ENCODE results near the gene PRDM10.
A peak's percentile ranks its signal among the peaks of the same experiment; 100 is the strongest.
"Not testable (repeated sequence)": the region's sequence is repeated elsewhere in the genome, so short reads cannot be mapped to it uniquely, and the experiment has no call there.

The PRDM10 gene

DNA sequence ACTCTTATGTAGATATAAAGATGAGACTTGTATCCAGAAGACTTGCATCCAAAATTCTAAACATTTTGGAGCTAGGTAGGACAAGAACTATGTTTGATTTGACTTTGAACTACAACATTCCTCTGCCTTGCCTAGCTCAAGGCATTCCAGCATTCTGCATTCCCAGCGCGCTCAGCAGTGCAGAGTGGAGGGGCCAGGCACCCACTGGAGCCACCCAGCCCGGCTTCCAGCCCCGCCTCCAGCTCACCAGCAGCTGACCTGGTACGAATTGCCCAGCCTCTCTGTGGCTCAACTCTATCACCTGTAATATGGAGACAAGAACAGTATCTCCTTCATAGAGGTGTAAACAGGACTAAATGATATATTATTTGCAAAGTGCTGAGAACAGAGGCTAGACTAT is 28.8 kb downstream of the PRDM10 start:
- no peak for DNase-seq

DNA sequence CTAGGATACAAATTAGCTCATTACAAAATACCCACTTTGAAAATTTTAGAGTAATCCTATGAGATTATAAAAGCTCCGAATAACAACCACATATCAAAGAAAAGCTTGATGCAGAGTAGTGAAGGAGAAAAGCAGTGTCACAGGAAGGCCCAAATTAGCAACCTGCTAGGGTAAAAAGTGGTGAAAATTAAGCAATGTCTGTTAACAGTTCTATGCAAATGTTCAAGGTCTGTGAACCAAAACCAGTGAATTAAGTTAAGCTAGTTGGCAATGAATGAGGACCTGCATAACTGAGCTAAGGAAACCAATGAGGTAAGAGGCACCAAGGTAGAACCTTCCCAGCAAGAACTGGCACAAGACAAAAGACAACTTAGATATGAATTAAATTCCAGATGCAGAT is 29.6 kb downstream of the PRDM10 start:
- no peak for DNase-seq

DNA sequence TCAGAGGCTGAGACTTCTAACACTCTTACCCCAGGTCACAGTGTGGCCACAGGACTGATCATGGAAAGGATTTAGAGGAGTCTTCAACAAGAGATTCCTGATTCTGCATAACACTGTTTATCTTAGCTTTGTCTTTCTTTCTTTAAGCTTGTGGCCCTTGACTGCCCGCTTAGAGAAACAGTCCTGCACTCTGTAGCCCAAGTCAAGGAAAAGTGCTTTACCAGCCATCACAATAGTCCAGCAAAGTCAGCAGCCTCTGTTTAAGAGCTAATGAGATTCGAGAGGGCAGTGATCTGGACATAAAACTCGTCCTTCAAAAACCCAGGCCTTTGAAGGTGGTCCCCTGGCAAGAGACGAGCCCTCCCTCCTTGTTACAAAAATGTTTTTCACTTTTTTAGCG is 30.0 kb downstream of the PRDM10 start:
- DNase-seq, result no peak

DNA sequence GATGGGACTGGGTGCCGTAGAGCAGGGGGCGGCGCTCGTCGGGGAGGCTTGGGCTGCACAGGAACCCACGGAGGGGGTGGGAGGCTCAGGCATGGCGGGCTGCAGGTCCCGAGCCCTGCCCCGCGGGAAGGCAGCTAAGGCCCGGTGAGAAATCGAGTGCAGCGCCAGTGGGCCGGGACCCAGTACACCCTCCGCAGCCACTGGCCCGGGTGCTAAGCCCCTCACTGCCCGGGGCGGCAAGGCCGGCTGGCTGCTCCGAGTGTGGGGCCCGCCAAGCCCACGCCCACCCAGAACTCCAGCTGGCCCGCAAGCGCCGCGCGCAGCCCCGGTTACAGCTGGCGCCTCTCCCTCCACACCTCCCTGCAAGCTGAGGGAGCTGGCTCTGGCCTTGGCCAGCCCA is 30.8 kb downstream of the PRDM10 start:
- not testable (repeated sequence) for DNase-seq

DNA sequence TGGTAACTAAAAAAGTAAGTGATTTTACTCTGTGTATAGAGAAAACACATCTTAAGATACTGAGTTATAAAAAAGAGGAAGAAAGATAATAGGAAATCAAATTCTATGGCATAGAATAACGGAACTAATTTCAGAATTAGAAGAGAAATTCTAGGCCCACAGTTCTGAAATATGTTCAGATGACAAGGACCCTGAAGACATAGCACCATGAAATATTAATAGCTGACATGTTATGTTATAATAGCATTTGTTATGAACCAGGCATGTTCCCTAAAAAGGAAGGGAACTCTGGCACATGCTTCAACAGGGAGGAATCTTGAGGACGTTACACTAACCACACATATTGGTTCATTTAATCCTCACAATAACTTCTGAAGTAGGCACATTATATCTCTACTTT is 32.7 kb downstream of the PRDM10 start:
- DNase-seq, result no peak

DNA sequence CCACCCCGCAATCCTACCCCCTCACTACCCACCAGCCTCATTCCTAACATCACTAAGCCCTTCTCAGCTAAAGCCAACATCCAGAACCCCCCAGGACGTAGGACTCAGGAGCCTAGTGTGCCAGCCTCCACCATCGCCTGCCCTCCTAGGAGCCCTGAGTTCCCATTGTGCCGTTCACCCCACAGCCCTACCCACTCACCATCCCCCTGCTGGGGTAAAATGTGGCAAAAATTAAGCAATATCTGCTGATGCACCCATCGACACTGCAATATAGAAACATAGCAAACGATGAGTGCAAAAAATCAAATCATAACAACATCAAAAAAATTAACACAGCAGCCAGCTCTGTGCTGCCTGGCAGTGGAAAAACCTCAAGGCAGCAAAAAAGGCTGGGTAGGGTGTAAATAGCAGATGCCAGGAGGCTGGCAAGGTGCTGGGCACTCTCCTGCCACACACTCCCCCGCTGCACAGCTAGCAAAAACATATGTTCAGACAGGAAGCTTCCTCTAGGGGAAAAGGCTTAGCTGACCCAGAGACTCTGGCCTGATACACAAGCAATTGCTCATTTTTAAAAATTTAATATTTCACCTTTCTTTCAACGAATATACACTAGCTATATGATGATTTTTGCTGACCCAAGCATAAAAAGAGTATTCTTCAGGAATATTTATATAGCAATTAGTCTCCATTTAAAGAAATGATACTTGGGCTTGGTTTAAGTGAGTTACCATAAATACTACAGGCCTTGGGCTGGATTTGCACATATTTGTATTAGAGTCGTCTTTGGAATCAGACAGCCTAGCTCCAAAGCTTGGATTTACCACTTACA is 33.8 kb downstream of the PRDM10 start:
- no peak for DNase-seq

DNA sequence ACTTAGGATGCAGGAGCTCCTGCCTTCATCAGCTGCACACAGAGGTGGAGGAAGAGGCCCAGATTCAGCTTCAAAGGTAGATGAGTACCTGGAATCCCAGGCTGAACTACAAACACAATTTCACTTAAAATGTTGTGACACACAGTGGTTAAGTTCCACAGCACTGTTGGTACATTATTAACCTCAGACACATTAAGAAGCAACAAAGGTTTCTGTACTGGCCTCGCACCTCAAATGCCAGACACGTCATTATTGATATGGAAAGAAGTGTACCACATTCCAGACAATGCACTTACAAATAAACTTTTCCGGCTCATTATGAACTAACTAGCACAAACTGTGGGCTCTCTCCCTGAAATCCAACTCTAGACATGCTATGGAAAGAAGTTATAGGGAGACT is 34.6 kb downstream of the PRDM10 start:
- no peak for DNase-seq

DNA sequence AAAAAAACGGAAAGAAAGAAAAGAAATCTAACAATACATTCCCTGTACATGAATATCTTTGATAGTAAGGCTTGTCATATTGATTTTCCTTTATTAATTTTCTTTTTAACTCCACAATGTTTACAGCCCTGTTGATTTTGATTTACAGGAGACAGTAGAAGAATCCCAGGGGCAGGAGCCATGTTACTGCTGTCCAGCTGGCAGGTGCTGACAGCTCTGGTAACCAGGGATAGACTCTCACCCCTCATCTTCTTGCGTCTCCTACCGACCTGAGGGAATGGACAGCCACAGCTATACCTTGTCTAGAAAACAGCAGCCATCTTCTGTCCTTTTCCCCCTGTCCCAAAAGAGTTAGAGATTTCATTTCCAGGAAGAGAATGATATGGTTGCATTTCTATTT is 37.4 kb downstream of the PRDM10 start:
- DNase-seq, result no peak

DNA sequence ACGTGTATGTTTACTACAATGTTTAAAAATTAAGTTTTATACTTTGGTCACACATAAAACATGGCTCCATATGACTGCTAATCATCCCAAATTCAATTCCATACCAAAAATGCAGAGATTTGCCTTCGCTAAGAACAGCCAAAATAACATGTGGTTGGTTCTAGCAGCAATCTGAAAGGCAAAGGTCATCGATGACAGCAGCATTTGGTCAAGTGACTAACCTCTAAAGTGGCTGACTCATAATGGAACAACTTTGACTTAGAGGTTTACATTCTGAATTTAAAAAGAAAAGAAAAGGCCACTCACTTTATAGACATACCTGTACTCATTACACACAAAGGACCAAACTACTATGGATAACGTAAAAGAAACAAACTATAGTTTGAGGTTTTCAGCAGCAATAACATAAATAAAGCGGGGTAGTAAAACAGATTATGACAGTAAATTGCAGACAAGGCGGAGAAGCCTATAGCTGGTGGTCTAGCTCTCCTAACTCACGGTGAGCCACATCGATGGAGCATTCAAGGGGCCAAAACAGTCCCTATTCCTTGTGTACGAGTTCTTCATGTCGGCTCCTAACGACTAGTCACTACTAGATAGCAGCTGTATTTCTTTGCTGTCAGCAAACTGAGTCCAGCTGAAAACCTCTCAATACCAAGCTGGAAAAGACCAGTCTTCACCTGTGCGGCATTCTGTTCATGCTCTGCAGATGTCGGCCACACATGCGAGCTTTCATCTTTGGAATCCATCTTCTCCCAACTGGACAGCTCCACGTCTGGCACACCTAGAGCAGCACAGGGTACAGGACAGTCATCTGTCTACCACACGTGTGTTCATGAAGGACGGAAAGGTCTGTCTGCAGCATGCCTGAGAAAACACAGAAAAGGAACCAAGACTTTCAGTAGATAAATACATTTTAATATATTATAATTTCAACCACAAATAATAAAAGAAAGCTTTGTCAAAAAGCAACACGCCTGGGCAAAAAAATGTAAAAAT is 42.1 kb downstream of the PRDM10 start:
- DNase-seq, result peak; percentile 81

DNA sequence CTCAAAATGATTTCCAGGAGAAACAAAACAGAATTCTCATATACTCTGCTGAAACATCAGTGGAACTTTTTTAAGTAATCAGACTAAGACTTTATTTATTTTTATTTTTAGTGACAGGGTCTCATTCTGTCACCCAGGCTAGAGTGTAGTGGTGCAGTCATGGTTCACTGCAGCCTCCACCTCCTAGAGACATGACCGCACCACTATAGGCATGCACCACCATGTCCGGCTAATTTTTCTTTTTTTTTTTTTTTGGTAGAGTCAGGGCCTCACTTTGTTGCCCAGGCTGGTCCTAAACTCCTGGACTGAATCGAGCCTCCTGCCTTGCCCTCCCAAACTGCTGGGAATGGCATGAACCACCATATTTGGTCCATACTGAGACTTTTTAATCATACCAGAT is 42.9 kb downstream of the PRDM10 start:
- DNase-seq, result no peak

DNA sequence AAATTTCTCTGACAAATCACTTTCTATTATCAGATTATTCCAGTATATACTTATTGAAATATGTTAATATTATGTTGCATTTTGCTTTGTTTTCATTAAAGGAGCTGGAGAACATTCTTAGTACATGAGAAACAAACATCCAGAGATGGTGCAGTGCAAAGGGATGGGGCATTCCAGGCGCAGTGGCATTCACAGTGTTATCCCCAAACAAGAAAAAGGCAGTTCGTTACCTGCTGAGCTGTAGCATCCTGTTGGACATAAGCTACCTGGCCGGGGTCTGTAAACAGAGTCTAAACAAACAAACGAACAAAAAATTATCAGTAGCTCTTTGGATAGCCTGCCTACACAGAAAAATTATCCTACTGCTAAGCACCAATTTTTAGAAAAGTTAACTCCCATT is 47.4 kb downstream of the PRDM10 start:
- DNase-seq, result no peak

DNA sequence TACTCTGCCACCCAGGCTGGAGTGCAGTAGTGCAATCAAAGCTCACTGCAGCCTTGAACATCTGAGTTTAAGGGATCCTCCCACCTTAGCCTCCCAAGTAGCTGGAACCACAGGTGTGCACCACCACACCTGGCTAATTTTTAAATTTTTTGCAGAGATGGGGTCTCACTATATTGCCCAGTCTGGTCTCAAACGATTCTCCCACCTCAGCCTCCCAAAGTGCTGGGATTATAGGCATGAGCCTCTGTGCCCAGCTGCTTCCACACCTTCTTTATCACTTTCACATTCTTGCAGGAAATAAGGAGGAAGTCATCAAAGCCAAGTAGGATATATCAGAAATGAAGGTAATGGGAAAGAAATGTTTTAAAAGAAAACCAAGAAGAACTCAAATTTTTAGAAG is 47.9 kb downstream of the PRDM10 start:
- not testable (repeated sequence) for DNase-seq

DNA sequence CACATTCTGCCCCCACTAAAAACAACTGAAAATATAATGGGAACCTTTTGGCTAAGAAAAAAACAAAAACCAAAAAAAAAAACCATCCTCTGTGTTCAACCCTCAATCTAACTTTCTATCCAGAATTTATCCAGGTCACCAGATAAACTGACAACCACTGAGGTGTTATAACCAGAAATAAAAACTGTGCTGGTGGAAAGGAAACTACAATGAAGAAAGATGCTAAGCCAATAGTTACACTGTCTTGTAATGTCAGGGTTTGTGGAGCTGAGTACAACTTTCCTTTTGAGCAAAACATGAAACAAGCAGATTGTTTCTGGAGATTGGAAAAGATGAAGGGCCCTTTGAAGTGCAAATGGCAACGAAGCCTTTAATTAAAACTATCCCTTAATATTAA is 50.8 kb downstream of the PRDM10 start:
- DNase-seq, result no peak

DNA sequence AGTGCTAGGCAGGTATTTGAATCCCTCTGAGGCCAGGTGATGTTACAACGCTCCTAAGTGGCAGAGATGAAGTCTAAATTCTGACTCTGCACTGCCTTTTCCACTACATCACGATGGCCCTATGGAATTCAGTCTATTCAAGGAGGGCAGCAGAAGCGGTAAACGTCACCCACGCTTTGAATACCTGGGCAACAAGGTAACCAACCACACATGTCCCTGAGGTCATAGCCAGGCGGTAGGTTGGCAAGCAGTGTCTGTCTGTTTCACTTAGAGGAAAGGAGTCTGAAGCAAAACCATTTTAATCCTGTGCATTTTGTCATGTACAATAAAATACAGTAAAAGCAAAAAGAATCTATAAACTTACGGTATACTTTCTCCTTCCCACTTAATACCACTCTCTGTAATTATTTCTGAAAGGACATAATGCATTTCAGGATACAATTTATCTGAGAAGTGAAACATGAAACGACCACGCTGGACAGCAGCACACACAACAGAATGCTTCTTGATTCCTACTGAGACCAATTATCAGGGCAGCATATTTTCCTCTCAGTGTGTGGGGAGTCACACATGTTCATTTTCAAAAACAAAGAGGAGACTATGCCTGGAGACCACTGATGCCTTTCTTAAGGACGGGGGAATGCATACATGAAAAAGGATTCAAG is 51.3 kb downstream of the PRDM10 start:
- DNase-seq, result no peak

DNA sequence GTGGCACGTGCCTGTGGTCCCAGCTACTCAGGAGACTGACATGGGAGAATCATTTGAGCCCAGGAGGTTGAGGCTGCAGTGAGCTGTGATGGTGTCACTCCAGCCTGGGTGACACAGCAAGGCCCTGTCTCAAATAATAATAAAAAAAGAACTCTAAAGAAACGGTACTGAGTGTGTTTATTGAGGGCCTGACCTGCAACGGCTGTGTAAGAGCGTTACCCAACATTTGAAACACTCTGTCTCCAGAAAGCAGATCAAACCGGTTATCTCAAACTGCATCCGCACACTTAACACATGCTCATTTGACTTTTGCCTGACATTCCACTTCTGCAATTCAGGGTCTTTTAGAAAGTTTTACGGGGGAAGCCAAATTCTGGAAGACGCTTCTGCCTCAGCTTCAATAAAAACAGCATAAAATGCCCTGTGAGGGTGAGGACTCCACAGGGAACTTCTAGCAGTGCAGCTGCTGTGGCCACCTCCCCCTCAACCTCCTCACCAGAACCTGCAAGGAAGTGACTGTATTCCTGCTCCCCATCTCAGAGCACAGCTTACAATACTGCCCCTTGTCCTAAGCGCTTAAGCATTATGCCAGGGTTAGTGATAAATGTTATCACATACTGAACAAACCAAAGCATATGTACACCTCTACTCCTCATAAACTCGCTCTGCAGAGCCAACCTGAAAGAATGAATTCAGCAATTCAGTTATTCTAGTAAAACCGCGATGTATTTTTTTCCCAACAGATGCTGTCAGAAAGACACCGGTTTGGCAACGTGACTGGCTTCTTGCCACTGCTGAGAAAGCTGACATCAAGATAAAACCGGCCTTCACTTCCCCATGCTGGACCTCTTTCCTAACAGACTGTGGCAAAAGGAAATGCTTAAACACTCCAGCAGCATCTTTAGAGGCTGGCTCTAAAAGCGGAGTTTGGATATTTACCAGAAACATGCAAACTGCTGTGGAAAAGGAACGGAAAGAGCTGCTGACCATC is 52.2 kb downstream of the PRDM10 start:
- DNase-seq, result peak; percentile 66

DNA sequence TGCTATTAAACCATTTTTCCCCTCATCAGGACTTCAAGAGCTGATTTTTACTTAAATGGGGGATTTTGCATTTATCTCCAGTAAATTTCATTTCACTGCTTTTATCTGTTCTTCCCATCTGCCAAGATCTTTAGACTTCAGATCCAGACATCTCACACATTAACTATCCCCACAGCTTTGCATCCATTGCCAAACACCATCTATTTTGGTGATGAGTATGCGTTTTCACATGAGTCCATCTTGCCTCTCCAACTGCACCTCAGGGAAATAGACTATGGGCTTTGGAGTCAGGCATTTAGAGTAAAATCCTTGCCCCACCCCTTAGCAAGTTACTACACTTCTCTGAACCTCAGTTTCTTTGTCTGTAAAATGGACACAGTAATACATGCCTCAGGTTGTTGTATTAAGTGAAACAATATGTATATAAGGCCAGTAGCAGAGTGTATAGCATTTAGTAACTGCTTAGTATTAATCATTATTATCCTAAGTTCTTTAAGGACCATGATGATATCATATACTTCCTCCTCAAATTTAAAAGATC is 53.6 kb downstream of the PRDM10 start:
- DNase-seq, result no peak

DNA sequence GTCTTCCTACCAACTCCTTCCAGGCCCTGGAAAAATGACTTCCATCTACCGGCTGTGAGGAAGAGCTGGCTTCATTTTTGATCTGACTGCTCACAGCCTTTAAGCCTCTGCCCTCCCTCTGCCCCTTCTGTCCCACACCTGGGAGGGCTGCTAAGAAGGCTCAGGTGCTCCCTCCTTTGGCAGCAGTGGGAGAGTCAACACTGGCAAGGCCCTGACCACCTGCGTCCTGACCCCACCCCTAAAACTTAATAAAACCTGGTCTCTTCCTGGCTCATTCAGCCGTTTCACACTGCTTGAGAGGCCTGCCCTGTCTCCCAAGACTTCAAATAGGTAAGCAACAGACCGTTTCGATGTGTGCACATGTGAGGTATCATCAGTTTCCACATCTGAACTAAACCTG is 55.2 kb downstream of the PRDM10 start:
- no peak for DNase-seq

DNA sequence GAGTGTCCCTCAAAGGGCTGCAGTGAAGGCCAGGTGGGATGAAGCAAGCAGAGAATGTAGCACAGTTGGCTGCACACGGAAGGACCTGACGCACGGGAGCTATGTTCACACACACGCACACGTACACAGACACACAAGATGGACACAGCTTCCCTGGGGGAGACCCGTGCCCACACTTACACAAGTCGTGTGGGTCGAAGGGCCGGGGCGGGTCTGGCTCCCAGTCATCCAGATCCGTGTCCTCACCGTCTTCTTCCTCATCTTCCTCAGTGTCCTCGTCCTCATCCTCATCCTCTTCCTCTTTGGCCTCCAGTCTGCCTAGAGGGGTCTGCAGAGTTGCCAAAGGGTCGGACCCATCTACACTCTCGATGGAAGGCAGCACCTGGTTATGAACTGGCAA is 55.7 kb downstream of the PRDM10 start:
- DNase-seq, result no peak

DNA sequence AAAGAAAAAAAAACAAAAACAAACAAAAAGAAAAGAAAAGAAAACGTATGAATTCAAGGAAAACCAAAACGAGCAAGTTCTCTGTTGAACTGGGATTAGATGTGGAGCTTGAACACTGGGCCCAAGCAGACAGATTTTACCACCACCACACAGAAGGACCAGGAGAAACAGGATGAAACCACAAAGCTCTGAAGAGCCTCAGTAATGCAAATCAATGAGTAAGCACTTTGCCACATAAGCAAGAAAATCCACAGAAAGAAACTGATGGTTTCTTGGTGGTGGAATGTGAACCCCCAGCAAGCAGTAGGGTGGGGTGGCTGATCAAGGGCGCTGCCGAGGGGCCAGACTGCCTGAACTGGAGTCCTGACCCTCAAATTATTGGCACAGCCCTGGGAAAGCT is 56.4 kb downstream of the PRDM10 start:
- peak; percentile 45 for DNase-seq

DNA sequence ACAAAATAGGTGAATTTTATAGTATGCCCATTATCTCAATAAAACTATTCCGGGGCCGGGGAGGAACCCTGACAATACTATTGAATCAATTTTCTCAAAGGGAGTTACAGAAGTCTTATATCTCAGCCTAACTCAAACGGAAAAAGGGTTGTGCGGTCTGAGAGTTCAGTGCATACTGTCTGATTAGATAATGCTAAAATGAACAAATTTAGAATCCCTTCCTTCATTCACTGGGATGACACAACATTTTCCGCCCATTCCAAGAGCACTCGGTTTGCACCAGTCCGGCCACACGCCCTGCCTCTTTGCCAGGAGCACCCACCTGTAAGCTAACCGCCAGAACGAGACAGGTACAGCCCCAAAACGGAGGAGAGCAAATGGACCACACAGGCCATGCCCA is 57.3 kb downstream of the PRDM10 start:
- DNase-seq, result no peak

DNA sequence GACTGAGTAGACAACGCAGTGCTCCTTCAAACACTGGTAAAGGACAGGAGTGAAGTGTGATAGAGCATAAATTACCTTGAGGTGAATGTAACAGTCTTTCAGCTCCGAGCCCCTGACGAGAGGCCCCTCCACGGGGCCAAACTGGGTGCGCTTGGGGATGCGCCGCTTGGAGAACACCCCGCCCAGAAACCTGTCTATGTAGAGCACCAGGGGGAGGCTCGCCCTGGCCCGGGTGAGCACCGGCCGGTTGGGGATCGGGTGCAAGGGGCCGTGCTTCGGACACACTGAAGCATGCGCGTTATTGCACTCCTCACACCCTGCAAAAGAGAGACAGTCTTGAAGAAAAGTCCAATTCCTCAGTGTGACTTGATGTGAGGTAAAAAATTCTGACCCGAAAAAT is 57.9 kb downstream of the PRDM10 start:
- no peak for DNase-seq

DNA sequence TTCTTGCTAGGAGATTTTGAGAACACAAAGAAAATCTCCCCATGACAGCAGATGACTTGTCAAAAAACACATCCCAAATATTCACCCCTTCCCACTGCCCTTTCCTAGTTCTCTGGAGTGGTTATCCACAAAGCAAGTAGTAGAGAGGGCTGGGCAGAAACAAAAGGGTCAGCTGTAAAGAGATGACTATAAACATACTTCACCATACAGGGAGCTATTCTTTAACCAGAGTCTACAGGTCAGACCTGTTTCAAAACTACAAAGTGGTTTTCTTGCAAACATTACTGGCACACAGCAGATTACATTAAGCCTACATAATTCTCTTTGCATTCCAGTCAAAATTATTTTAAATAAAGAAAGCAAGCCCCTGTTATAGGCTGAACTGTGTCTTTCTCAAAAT is 59.6 kb downstream of the PRDM10 start:
- no peak for DNase-seq

All from fibroblast of skin of right quadriceps (primary cell).